ENCODE data around the gene TRIM44.

Gene TRIM44

GRCh38 chr11:35791088-35791958 lies 128.7 kb downstream of the TRIM44 start:
- Histone ChIP-seq H2BK12ac (ENCODE audit: low read length) (no peak overlapping the region), H3K79me1 (ENCODE audit: low read depth, low read length) (peaks cover 2% of the 10 kb centered on the region), H3K27ac (replicated peaks; ENCODE audit: low read length) (no peak overlapping the region), H2BK120ac (ENCODE audit: low read depth, low read length) (no peak overlapping the region), H2AFZ (ENCODE audit: low read length) (no peak overlapping the region), H4K8ac (ENCODE audit: low read depth, low read length) (no peak overlapping the region), H3K4me2 (ENCODE audit: insufficient read depth, low read length, poor library complexity, severe bottlenecking) (no peak overlapping the region), H2AK5ac (ENCODE audit: low read depth, low read length) (no peak overlapping the region), H3K9me3 (replicated peaks in 1 of 2; ENCODE audit: control insufficient read depth in 2 of 2, insufficient read depth in 1 of 2, low read depth in 1 of 2, low read length in 2 of 2) (no peaks in the 10 kb centered on the region), H3K27me3 (ENCODE audit: control insufficient read depth in 3 of 3, insufficient read depth in 3 of 3, low read depth in 1 of 3, low read length in 3 of 3) (no peaks in the 10 kb centered on the region), H3K36me3 (replicated peaks in 1 of 2; ENCODE audit: control insufficient read depth in 2 of 2, insufficient read depth in 2 of 2, low read length in 2 of 2) (peaks cover 0 to 2% of the 10 kb centered on the region in 2 donors), H3K18ac (ENCODE audit: low read length) (no peak overlapping the region), H3K4ac (ENCODE audit: low read length) (no peak overlapping the region), H2BK15ac (ENCODE audit: low read length) (no peak overlapping the region), H3K23ac (ENCODE audit: low read depth, low read length, poor library complexity) (no peak overlapping the region), H3K4me3 (ENCODE audit: low read length in 2 of 2) (no peak overlapping the region), H4K91ac (ENCODE audit: low read depth, low read length, poor library complexity) (no peak overlapping the region), H2BK5ac (ENCODE audit: low read length) (no peak overlapping the region), H3K4me1 (ENCODE audit: control insufficient read depth in 2 of 2, insufficient read depth in 1 of 2, low read depth in 1 of 2, low read length in 2 of 2) (peaks cover 14 to 16% of the 10 kb centered on the region in 2 donors), H3K9ac (ENCODE audit: low read depth, low read length, poor library complexity) (no peak overlapping the region), H3K14ac (ENCODE audit: low read length) (no peak overlapping the region)
- WGBS, 2 donors (ENCODE audit: extremely low coverage in 2 of 2, insufficient read length in 2 of 2, insufficient replicate concordance in 1 of 2) = no CpG with 5 or more reads among the region's 6 CpGs
- no peak for DNase-seq (ENCODE audit: low spot score)

- Histone ChIP-seq H3K9me3 (replicated peaks in 1 of 2; ENCODE audit: control insufficient read depth in 2 of 2, insufficient read depth in 1 of 2, low read depth in 1 of 2, low read length in 2 of 2) (no peaks in the 10 kb centered on the region), H2BK5ac (ENCODE audit: low read length) (no peak overlapping the region), H3K18ac (ENCODE audit: low read length) (no peak overlapping the region), H2AFZ (ENCODE audit: low read length) (no peak overlapping the region), H3K79me1 (ENCODE audit: low read depth, low read length) (peaks cover 2% of the 10 kb centered on the region), H3K23ac (ENCODE audit: low read depth, low read length, poor library complexity) (no peak overlapping the region), H3K36me3 (replicated peaks in 1 of 2; ENCODE audit: control insufficient read depth in 2 of 2, insufficient read depth in 2 of 2, low read length in 2 of 2) (peaks cover 0 to 2% of the 10 kb centered on the region in 2 donors), H4K8ac (ENCODE audit: low read depth, low read length) (no peak overlapping the region), H3K9ac (ENCODE audit: low read depth, low read length, poor library complexity) (no peak overlapping the region), H3K27me3 (ENCODE audit: control insufficient read depth in 3 of 3, insufficient read depth in 3 of 3, low read depth in 1 of 3, low read length in 3 of 3) (no peaks in the 10 kb centered on the region), H3K4ac (ENCODE audit: low read length) (no peak overlapping the region), H3K4me1 (ENCODE audit: control insufficient read depth in 2 of 2, insufficient read depth in 1 of 2, low read depth in 1 of 2, low read length in 2 of 2) (peaks cover 5 to 11% of the 10 kb centered on the region in 2 donors), H3K4me2 (ENCODE audit: insufficient read depth, low read length, poor library complexity, severe bottlenecking) (no peak overlapping the region), H3K27ac (replicated peaks; ENCODE audit: low read length) (no peak overlapping the region), H3K4me3 (ENCODE audit: low read length in 2 of 2) (no peak overlapping the region), H4K91ac (ENCODE audit: low read depth, low read length, poor library complexity) (no peak overlapping the region), H2AK5ac (ENCODE audit: low read depth, low read length) (no peak overlapping the region), H2BK15ac (ENCODE audit: low read length) (no peak overlapping the region), H2BK120ac (ENCODE audit: low read depth, low read length) (no peak overlapping the region), H3K14ac (ENCODE audit: low read length) (no peak overlapping the region), H2BK12ac (ENCODE audit: low read length) (no peak overlapping the region)
- no peak for DNase-seq (ENCODE audit: low spot score)
- no CpG with 5 or more reads among the region's 4 CpGs for WGBS, 2 donors (ENCODE audit: extremely low coverage in 2 of 2, insufficient read length in 2 of 2, insufficient replicate concordance in 1 of 2)
Measured at GRCh38 chr11:35792148-35792845, 129.7 kb downstream of the TRIM44 start.

GRCh38 chr11:35792846-35793192 lies 130.2 kb downstream of the TRIM44 start:
- no peak overlapping the region for H2BK120ac ChIP-seq (ENCODE audit: low read depth, low read length)
- H2AK5ac ChIP-seq (ENCODE audit: low read depth, low read length) = no peak overlapping the region
- no peak overlapping the region for H2BK15ac ChIP-seq (ENCODE audit: low read length)
- no peak for DNase-seq (ENCODE audit: low spot score)
- H3K27me3 ChIP-seq (ENCODE audit: control insufficient read depth in 3 of 3, insufficient read depth in 3 of 3, low read depth in 1 of 3, low read length in 3 of 3) = no peaks in the 10 kb centered on the region
- H3K4me1 ChIP-seq (ENCODE audit: control insufficient read depth in 2 of 2, insufficient read depth in 1 of 2, low read depth in 1 of 2, low read length in 2 of 2) = peaks cover 4 to 8% of the 10 kb centered on the region in 2 donors
- no peak overlapping the region for H2AFZ ChIP-seq (ENCODE audit: low read length)
- no peak overlapping the region for H3K27ac ChIP-seq (replicated peaks; ENCODE audit: low read length)
- H3K4ac ChIP-seq (ENCODE audit: low read length) = no peak overlapping the region
- WGBS, 2 donors (ENCODE audit: extremely low coverage in 2 of 2, insufficient read length in 2 of 2, insufficient replicate concordance in 1 of 2) = no CpG with 5 or more reads among the region's 2 CpGs
- H3K9me3 ChIP-seq (replicated peaks in 1 of 2; ENCODE audit: control insufficient read depth in 2 of 2, insufficient read depth in 1 of 2, low read depth in 1 of 2, low read length in 2 of 2) = no peaks in the 10 kb centered on the region
- peaks cover 0 to 2% of the 10 kb centered on the region in 2 donors for H3K36me3 ChIP-seq (replicated peaks in 1 of 2; ENCODE audit: control insufficient read depth in 2 of 2, insufficient read depth in 2 of 2, low read length in 2 of 2)
- no peak overlapping the region for H2BK5ac ChIP-seq (ENCODE audit: low read length)
- no peak overlapping the region for H3K4me2 ChIP-seq (ENCODE audit: insufficient read depth, low read length, poor library complexity, severe bottlenecking)
- no peak overlapping the region for H3K18ac ChIP-seq (ENCODE audit: low read length)
- no peak overlapping the region for H4K91ac ChIP-seq (ENCODE audit: low read depth, low read length, poor library complexity)
- no peak overlapping the region for H4K8ac ChIP-seq (ENCODE audit: low read depth, low read length)
- no peak overlapping the region for H3K9ac ChIP-seq (ENCODE audit: low read depth, low read length, poor library complexity)
- H3K4me3 ChIP-seq (ENCODE audit: low read length in 2 of 2) = no peak overlapping the region
- no peak overlapping the region for H2BK12ac ChIP-seq (ENCODE audit: low read length)
- no peak overlapping the region for H3K23ac ChIP-seq (ENCODE audit: low read depth, low read length, poor library complexity)
- peaks cover 2% of the 10 kb centered on the region for H3K79me1 ChIP-seq (ENCODE audit: low read depth, low read length)
- no peak overlapping the region for H3K14ac ChIP-seq (ENCODE audit: low read length)

DNA sequence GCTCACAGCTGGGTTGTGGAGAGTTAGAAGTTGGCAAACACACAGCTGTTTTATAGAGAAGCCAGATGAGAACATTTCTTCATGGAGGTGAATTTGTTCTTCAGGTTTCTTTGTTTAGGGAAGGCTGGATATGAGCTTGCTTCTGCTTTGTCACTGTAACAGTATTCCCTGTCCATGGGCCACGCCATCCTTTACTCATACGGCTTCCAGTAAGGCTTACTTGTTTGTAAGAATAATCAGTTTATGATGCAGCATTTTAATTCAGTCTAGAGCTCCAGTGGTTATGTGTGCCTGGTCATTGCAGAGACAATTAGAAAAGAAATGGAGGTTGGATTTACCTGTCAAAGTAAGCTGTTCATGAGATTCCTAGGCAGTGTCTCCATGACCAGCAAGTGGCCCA lies 131.8 kb downstream of the TRIM44 start:
- Histone ChIP-seq H2BK12ac (ENCODE audit: low read length) (no peak overlapping the region), H3K23ac (ENCODE audit: low read depth, low read length, poor library complexity) (no peak overlapping the region), H3K4me1 (ENCODE audit: control insufficient read depth in 2 of 2, insufficient read depth in 1 of 2, low read depth in 1 of 2, low read length in 2 of 2) (peaks cover 0 to 1% of the 10 kb centered on the region in 2 donors), H4K91ac (ENCODE audit: low read depth, low read length, poor library complexity) (no peak overlapping the region), H3K27me3 (ENCODE audit: control insufficient read depth in 3 of 3, insufficient read depth in 3 of 3, low read depth in 1 of 3, low read length in 3 of 3) (no peaks in the 10 kb centered on the region), H2BK5ac (ENCODE audit: low read length) (no peak overlapping the region), H3K14ac (ENCODE audit: low read length) (no peak overlapping the region), H3K4ac (ENCODE audit: low read length) (no peak overlapping the region), H2AFZ (ENCODE audit: low read length) (no peak overlapping the region), H3K36me3 (replicated peaks in 1 of 2; ENCODE audit: control insufficient read depth in 2 of 2, insufficient read depth in 2 of 2, low read length in 2 of 2) (peaks cover 0 to 2% of the 10 kb centered on the region in 2 donors), H3K9ac (ENCODE audit: low read depth, low read length, poor library complexity) (no peak overlapping the region), H3K4me2 (ENCODE audit: insufficient read depth, low read length, poor library complexity, severe bottlenecking) (no peak overlapping the region), H3K18ac (ENCODE audit: low read length) (no peak overlapping the region), H3K4me3 (ENCODE audit: low read length in 2 of 2) (no peak overlapping the region), H3K9me3 (replicated peaks in 1 of 2; ENCODE audit: control insufficient read depth in 2 of 2, insufficient read depth in 1 of 2, low read depth in 1 of 2, low read length in 2 of 2) (no peaks in the 10 kb centered on the region), H2BK15ac (ENCODE audit: low read length) (no peak overlapping the region), H4K8ac (ENCODE audit: low read depth, low read length) (no peak overlapping the region), H3K27ac (replicated peaks; ENCODE audit: low read length) (no peak overlapping the region), H3K79me1 (ENCODE audit: low read depth, low read length) (peaks cover 2% of the 10 kb centered on the region), H2BK120ac (ENCODE audit: low read depth, low read length) (no peak overlapping the region), H2AK5ac (ENCODE audit: low read depth, low read length) (no peak overlapping the region)
- DNase-seq (ENCODE audit: low spot score) = no peak
- WGBS, 2 donors (ENCODE audit: extremely low coverage in 2 of 2, insufficient read length in 2 of 2, insufficient replicate concordance in 1 of 2) = no CpG with 5 or more reads among the region's 2 CpGs
